ENCODE measurements around the gene PAK2.

- TF ChIP-seq, protein P1, sequence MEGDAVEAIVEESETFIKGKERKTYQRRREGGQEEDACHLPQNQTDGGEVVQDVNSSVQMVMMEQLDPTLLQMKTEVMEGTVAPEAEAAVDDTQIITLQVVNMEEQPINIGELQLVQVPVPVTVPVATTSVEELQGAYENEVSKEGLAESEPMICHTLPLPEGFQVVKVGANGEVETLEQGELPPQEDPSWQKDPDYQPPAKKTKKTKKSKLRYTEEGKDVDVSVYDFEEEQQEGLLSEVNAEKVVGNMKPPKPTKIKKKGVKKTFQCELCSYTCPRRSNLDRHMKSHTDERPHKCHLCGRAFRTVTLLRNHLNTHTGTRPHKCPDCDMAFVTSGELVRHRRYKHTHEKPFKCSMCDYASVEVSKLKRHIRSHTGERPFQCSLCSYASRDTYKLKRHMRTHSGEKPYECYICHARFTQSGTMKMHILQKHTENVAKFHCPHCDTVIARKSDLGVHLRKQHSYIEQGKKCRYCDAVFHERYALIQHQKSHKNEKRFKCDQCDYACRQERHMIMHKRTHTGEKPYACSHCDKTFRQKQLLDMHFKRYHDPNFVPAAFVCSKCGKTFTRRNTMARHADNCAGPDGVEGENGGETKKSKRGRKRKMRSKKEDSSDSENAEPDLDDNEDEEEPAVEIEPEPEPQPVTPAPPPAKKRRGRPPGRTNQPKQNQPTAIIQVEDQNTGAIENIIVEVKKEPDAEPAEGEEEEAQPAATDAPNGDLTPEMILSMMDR (IDR thresholded peaks at IDR 0.05 in 2 of 3, conservative IDR thresholded peaks at IDR 0.05 in 1 of 3; ENCODE audit: borderline replicate concordance in 1 of 3, insufficient read depth in 1 of 3, low read depth in 2 of 3, low read length in 2 of 3): no peak
- TF ChIP-seq, protein P2, sequence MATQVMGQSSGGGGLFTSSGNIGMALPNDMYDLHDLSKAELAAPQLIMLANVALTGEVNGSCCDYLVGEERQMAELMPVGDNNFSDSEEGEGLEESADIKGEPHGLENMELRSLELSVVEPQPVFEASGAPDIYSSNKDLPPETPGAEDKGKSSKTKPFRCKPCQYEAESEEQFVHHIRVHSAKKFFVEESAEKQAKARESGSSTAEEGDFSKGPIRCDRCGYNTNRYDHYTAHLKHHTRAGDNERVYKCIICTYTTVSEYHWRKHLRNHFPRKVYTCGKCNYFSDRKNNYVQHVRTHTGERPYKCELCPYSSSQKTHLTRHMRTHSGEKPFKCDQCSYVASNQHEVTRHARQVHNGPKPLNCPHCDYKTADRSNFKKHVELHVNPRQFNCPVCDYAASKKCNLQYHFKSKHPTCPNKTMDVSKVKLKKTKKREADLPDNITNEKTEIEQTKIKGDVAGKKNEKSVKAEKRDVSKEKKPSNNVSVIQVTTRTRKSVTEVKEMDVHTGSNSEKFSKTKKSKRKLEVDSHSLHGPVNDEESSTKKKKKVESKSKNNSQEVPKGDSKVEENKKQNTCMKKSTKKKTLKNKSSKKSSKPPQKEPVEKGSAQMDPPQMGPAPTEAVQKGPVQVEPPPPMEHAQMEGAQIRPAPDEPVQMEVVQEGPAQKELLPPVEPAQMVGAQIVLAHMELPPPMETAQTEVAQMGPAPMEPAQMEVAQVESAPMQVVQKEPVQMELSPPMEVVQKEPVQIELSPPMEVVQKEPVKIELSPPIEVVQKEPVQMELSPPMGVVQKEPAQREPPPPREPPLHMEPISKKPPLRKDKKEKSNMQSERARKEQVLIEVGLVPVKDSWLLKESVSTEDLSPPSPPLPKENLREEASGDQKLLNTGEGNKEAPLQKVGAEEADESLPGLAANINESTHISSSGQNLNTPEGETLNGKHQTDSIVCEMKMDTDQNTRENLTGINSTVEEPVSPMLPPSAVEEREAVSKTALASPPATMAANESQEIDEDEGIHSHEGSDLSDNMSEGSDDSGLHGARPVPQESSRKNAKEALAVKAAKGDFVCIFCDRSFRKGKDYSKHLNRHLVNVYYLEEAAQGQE (IDR thresholded peaks at IDR 0.05; ENCODE audit: low read depth): no peak
- no peak for TF ChIP-seq EZH2 (IDR thresholded peaks at IDR 0.05)
- no peak for TF ChIP-seq ZBTB33 (IDR thresholded peaks at IDR 0.05; ENCODE audit: extremely low read depth, insufficient replicate concordance, low read length)
- no peak for TF ChIP-seq EZH2phosphoT487 (IDR thresholded peaks at IDR 0.05; ENCODE audit: borderline replicate concordance)
- no peak for TF ChIP-seq POLR2A (IDR thresholded peaks at IDR 0.05; ENCODE audit: borderline replicate concordance, extremely low read depth, insufficient read depth, insufficient read length)
- TF ChIP-seq POLR2AphosphoS5 (IDR thresholded peaks at IDR 0.05; ENCODE audit: low read depth, low read length): no peak
- no peak for TF ChIP-seq EGR1 (IDR thresholded peaks at IDR 0.05; ENCODE audit: low read depth)
- no peak for TF ChIP-seq RAD21 (IDR thresholded peaks at IDR 0.05; ENCODE audit: low read depth)
- TF ChIP-seq ZNF274 (IDR thresholded peaks at IDR 0.05; ENCODE audit: low read depth, low read length): no peak
- TF ChIP-seq SIN3A (IDR thresholded peaks at IDR 0.05; ENCODE audit: low read depth): no peak
Measured at GRCh38 chr3:196875258-196875657, 135.6 kb downstream of the PAK2 start.

All from HCT116 (cell line).